OCI-LY3 (cell line): Measurements from ENCODE around the gene PPM1B.

Experiments
- H2AFZ ChIP-seq: fragments of 200-600, 300-600 bp; shearing (Covaris generic); 2 replicates; pipeline ENCODE4 v1.6.0; 2014; ENCODE audit warnings: antibody characterized with exemption, low read depth, low read length
- H3K27ac ChIP-seq: fragments of 200-600, 300-600 bp; sonication (generic); 2 replicates; pipeline ENCODE4 v1.5.1; 2014; ENCODE audit warnings: mild to moderate bottlenecking, low read length, moderate library complexity, mixed read lengths
- H3K27me3 ChIP-seq: fragments of 200-600, 300-600 bp; sonication (generic); 2 replicates; pipeline ENCODE4 v1.6.1; 2014; ENCODE audit warnings: low read depth, low read length, mixed read lengths
- H3K36me3 ChIP-seq: fragments of 200-600, 300-600 bp; sonication (generic); replicated peaks from 2 replicates; pipeline ENCODE3; 2014; ENCODE audit warnings: low read depth, low read length, mixed read lengths
- H3K4me1 ChIP-seq: fragments of 300-600, 200-600 bp; sonication (generic); 2 replicates; pipeline ENCODE4 v1.6.1; 2014; ENCODE audit warnings: low read length, mixed read lengths
- H3K4me2 ChIP-seq: fragments of 200-600, 300-600 bp; sonication (generic); 2 replicates; pipeline ENCODE4 v1.6.1; 2014; ENCODE audit warnings: low read length, mixed read lengths
- H3K4me3 ChIP-seq: fragments of 300-600, 200-600 bp; sonication (generic); 2 replicates; pipeline ENCODE4 v1.5.1; 2014; ENCODE audit warnings: antibody characterized with exemption, mild to moderate bottlenecking, low read length, moderate library complexity
- H3K79me2 ChIP-seq: fragments of 300-600, 200-600 bp; shearing (Covaris generic); 2 replicates; pipeline ENCODE4 v1.6.1; 2014; ENCODE audit warnings: mild to moderate bottlenecking, low read length, mixed read lengths
- H3K9ac ChIP-seq: fragments of 300-600, 200-600 bp; shearing (Covaris generic); 2 replicates; pipeline ENCODE4 v1.6.0; 2014; ENCODE audit warnings: mild to moderate bottlenecking, low read length, moderate library complexity
- H3K9me3 ChIP-seq: fragments of 200-600, 300-600 bp; shearing (Covaris generic); 2 replicates; pipeline ENCODE4 v1.6.1; 2014; ENCODE audit warnings: low read length, mixed read lengths; ENCODE audit not compliant: insufficient read depth
- H4K20me1 ChIP-seq: fragments of 200-600, 300-600 bp; sonication (generic); 2 replicates; pipeline ENCODE4 v1.6.1; 2016; ENCODE audit warnings: low read length, mixed read lengths; ENCODE audit not compliant: insufficient read depth
- CTCF ChIP-seq: fragments of 200-600, 300-600 bp; sonication (generic); IDR thresholded peaks from 2 replicates; pipeline ENCODE4 v1.5.1; 2014; ENCODE audit warnings: antibody characterized with exemption, low read length, low read depth
- EZH2phosphoT487 ChIP-seq: fragments of 200-600 bp; shearing (Covaris generic); IDR thresholded peaks from 2 replicates; pipeline ENCODE4 v1.6.1; 2018; ENCODE audit warnings: antibody characterized with exemption, mixed run types, low read depth

The PPM1B gene

GRCh38 chr2:44273596-44273995 is 104.9 kb downstream of the PPM1B start:
- TF ChIP-seq EZH2phosphoT487 (no peak), CTCF (no peak)
- Histone ChIP-seq H3K9me3 (no peaks in the 10 kb centered on the region), H3K27me3 (no peaks in the 10 kb centered on the region), H3K79me2 (no peaks in the 10 kb centered on the region), H4K20me1 (no peaks in the 10 kb centered on the region), H3K9ac (no peak overlapping the region), H3K4me3 (no peak overlapping the region), H3K36me3 (no peaks in the 10 kb centered on the region), H3K27ac (no peak overlapping the region), H3K4me1 (0 out of 2 replicates have a peak, but pooled peaks cover 2% of the 10 kb centered on the region), H2AFZ (no peak overlapping the region), H3K4me2 (no peak overlapping the region)

- no peak overlapping the region for H3K9ac ChIP-seq
- no peaks in the 10 kb centered on the region for H3K4me1 ChIP-seq
- no peaks in the 10 kb centered on the region for H3K36me3 ChIP-seq
- H3K4me3 ChIP-seq: no peak overlapping the region
- H3K27me3 ChIP-seq: no peaks in the 10 kb centered on the region
- H3K4me2 ChIP-seq: no peak overlapping the region
- H3K9me3 ChIP-seq: no peaks in the 10 kb centered on the region
- H3K79me2 ChIP-seq: no peaks in the 10 kb centered on the region
- H4K20me1 ChIP-seq: no peaks in the 10 kb centered on the region
- no peak for TF ChIP-seq CTCF
- no peak overlapping the region for H3K27ac ChIP-seq
- no peak overlapping the region for H2AFZ ChIP-seq
Observed at GRCh38 chr2:44275927-44276303, 107.2 kb downstream of the PPM1B start.

GRCh38 chr2:44277541-44277940 is 108.9 kb downstream of the PPM1B start:
- TF ChIP-seq EZH2phosphoT487: no peak
- TF ChIP-seq CTCF: no peak
- Histone ChIP-seq H3K27ac (no peak overlapping the region), H3K27me3 (no peaks in the 10 kb centered on the region), H2AFZ (no peak overlapping the region), H3K4me3 (no peak overlapping the region), H3K36me3 (no peaks in the 10 kb centered on the region), H4K20me1 (no peaks in the 10 kb centered on the region), H3K9ac (no peak overlapping the region), H3K4me2 (no peak overlapping the region), H3K9me3 (no peaks in the 10 kb centered on the region), H3K79me2 (no peaks in the 10 kb centered on the region), H3K4me1 (no peaks in the 10 kb centered on the region)

GRCh38 chr2:44280869-44281268 is 112.2 kb downstream of the PPM1B start:
- no peak overlapping the region for H2AFZ ChIP-seq
- H3K36me3 ChIP-seq: no peaks in the 10 kb centered on the region
- no peak overlapping the region for H3K9ac ChIP-seq
- H3K79me2 ChIP-seq: no peaks in the 10 kb centered on the region
- no peaks in the 10 kb centered on the region for H4K20me1 ChIP-seq
- no peaks in the 10 kb centered on the region for H3K4me1 ChIP-seq
- H3K9me3 ChIP-seq: no peaks in the 10 kb centered on the region
- no peak overlapping the region for H3K4me3 ChIP-seq
- H3K27ac ChIP-seq: no peak overlapping the region
- H3K27me3 ChIP-seq: no peaks in the 10 kb centered on the region
- H3K4me2 ChIP-seq: no peak overlapping the region
- no peak for TF ChIP-seq CTCF
- no peak for TF ChIP-seq EZH2phosphoT487
